ENCODE data around the gene SLC4A2. TPM values are rescaled to one million over a fixed set of nuclear protein-coding genes. Genes with fewer than 3 reads are reported as not detected.

Gene SLC4A2
- total RNA-seq, 2 donors from 2014 or later, result 265 to 284 TPM

DNA sequence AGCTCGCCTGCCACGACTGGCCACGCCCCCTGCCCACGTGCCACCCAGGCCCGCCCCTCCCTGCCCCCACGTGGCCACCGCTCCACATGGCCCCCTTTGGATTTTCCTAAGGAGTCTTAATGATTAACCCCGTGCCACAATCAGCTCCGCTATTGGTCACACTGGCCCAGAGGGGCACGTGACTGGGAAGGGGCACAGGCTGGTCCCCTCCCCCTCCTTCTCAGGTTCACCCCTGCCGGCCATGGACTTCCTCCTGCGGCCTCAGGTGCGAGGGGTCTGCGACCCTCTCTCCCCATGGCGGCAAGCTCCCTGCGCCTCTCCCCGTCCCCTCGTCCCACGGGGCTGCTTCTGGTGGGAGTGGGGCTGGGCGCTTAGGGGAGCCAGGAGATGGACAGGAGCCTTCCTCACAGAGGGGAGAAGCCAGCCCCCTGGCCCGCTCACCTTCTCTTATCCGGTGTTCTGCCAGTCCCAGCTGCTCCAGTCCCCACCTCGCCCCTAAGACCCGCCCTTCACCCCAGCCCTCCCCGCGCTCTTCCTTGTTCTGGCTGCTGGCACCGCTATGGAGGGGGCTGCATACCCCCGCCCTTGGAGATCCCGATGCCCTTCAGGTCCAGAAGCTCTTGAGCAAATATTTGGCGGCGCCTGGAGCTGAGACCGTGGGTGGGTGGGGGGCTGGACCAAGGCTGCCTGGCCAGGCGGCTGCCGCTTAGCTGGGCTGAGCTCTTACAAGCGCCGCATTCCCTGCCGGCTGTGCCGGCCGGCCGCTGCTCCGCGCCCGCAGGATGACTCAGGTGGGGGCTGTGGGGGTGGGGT is 3.2 kb downstream of the SLC4A2 start:
- H3K36me3 Mint-ChIP-seq (ENCODE audit: low read depth), result peaks cover 23% of the 10 kb centered on the region
- no peaks in the 10 kb centered on the region for H3K27me3 Mint-ChIP-seq (ENCODE audit: insufficient read depth)
- peak overlapping the region; percentile 21 for H3K27ac ChIP-seq (ENCODE audit: low read depth, low read length)
- peaks cover 30% of the 10 kb centered on the region for H3K36me3 ChIP-seq (ENCODE audit: control insufficient read depth, insufficient read depth, low read length)
- H3K9me3 ChIP-seq (ENCODE audit: control insufficient read depth, low read length), result no peaks in the 10 kb centered on the region
- H3K4me3 Mint-ChIP-seq, result peak overlapping the region; percentile 84
- H3K4me3 ChIP-seq (ENCODE audit: low read length), result peak overlapping the region; percentile 80
- TF ChIP-seq, protein P1, sequence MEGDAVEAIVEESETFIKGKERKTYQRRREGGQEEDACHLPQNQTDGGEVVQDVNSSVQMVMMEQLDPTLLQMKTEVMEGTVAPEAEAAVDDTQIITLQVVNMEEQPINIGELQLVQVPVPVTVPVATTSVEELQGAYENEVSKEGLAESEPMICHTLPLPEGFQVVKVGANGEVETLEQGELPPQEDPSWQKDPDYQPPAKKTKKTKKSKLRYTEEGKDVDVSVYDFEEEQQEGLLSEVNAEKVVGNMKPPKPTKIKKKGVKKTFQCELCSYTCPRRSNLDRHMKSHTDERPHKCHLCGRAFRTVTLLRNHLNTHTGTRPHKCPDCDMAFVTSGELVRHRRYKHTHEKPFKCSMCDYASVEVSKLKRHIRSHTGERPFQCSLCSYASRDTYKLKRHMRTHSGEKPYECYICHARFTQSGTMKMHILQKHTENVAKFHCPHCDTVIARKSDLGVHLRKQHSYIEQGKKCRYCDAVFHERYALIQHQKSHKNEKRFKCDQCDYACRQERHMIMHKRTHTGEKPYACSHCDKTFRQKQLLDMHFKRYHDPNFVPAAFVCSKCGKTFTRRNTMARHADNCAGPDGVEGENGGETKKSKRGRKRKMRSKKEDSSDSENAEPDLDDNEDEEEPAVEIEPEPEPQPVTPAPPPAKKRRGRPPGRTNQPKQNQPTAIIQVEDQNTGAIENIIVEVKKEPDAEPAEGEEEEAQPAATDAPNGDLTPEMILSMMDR (conservative IDR thresholded peaks at IDR 0.05), result no peak
- H3K9me3 Mint-ChIP-seq, result no peaks in the 10 kb centered on the region
- 0 to 2% methylated on average over 3 to 43 of the region's 43 CpGs for WGBS, 2 experiments (ENCODE audit: insufficient coverage in 1 of 2, insufficient read length in 1 of 2)
- H3K4me1 ChIP-seq (ENCODE audit: control insufficient read depth, insufficient read depth, low read length), result peaks cover 18% of the 10 kb centered on the region
- DNase-seq, result peak; percentile 98
- H3K9ac ChIP-seq (ENCODE audit: extremely low read depth, low read length, poor library complexity, severe bottlenecking), result peak overlapping the region; percentile 59
- peaks cover 29% of the 10 kb centered on the region for H3K4me1 Mint-ChIP-seq
- H3K27me3 ChIP-seq (ENCODE audit: control insufficient read depth, insufficient read depth, low read length, poor library complexity, severe bottlenecking), result no peaks in the 10 kb centered on the region
- peak overlapping the region; percentile 58 for H3K27ac Mint-ChIP-seq

DNA sequence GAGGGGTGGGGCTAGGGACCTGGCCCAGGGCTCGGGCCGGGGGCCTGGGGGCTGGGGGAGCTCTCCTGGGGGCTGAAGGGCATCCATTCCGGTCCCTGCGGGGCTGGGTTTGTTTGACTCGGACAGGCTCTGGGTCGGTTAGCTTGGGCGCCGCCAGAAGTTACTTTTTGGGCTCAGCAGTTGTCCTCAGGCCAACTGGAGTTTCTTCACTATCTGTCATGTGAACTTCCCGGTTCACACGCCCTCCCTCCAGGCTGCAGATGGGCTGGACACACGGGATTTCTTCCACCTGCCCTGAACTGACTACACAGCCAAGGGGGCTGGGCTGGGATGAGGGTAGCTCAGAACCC is 3.8 kb downstream of the SLC4A2 start:
- 11 to 28% methylated on average over 4 to 11 of the region's 11 CpGs for WGBS, 2 experiments (ENCODE audit: insufficient coverage in 1 of 2, insufficient read length in 1 of 2)
- no peak for DNase-seq
- H3K27me3 Mint-ChIP-seq (ENCODE audit: insufficient read depth), result no peaks in the 10 kb centered on the region
- no peak overlapping the region for H3K27ac ChIP-seq (ENCODE audit: low read depth, low read length)
- no peak overlapping the region for H3K9ac ChIP-seq (ENCODE audit: extremely low read depth, low read length, poor library complexity, severe bottlenecking)
- no peaks in the 10 kb centered on the region for H3K27me3 ChIP-seq (ENCODE audit: control insufficient read depth, insufficient read depth, low read length, poor library complexity, severe bottlenecking)
- H3K4me1 Mint-ChIP-seq, result peaks cover 28% of the 10 kb centered on the region
- H3K4me3 ChIP-seq (ENCODE audit: low read length), result peak overlapping the region; percentile 80
- H3K36me3 Mint-ChIP-seq (ENCODE audit: low read depth), result peaks cover 28% of the 10 kb centered on the region
- TF ChIP-seq, protein P1 (conservative IDR thresholded peaks at IDR 0.05), result no peak
- H3K27ac Mint-ChIP-seq, result peak overlapping the region; percentile 87
- peak overlapping the region; percentile 84 for H3K4me3 Mint-ChIP-seq
- H3K4me1 ChIP-seq (ENCODE audit: control insufficient read depth, insufficient read depth, low read length), result peaks cover 18% of the 10 kb centered on the region
- peaks cover 36% of the 10 kb centered on the region for H3K36me3 ChIP-seq (ENCODE audit: control insufficient read depth, insufficient read depth, low read length)
- H3K9me3 Mint-ChIP-seq, result no peaks in the 10 kb centered on the region
- H3K9me3 ChIP-seq (ENCODE audit: control insufficient read depth, low read length), result no peaks in the 10 kb centered on the region

DNA sequence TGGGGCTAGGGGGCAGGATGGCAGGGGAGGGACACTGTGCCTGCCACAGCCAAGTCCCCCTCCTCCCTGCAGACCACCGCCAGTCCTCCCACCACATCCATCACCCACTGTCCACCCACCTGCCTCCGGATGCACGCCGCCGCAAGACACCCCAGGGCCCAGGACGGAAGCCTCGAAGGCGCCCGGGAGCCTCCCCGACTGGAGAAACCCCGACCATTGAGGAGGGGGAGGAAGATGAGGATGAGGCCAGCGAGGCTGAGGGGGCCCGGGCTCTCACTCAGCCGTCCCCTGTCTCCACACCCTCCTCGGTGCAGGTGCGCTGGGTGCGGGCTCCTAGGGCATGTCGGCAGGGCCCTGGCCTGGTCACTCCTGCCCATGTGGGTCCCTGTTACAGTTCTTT is 5.1 kb downstream of the SLC4A2 start:
- DNase-seq, result no peak
- H3K4me1 ChIP-seq (ENCODE audit: control insufficient read depth, insufficient read depth, low read length), result peaks cover 10% of the 10 kb centered on the region
- TF ChIP-seq, protein P1 (conservative IDR thresholded peaks at IDR 0.05), result no peak
- H3K27me3 ChIP-seq (ENCODE audit: control insufficient read depth, insufficient read depth, low read length, poor library complexity, severe bottlenecking), result no peaks in the 10 kb centered on the region
- WGBS, 2 experiments (ENCODE audit: insufficient coverage in 1 of 2, insufficient read length in 1 of 2), result 98 to 100% methylated on average over 4 to 18 of the region's 18 CpGs
- H3K9ac ChIP-seq (ENCODE audit: extremely low read depth, low read length, poor library complexity, severe bottlenecking), result no peak overlapping the region
- Mint-ChIP-seq H3K27me3 (ENCODE audit: insufficient read depth) (no peaks in the 10 kb centered on the region), H3K9me3 (no peaks in the 10 kb centered on the region), H3K36me3 (ENCODE audit: low read depth) (peaks cover 36% of the 10 kb centered on the region), H3K4me1 (peaks cover 18% of the 10 kb centered on the region), H3K4me3 (no peak overlapping the region), H3K27ac (no peak overlapping the region)
- no peak overlapping the region for H3K27ac ChIP-seq (ENCODE audit: low read depth, low read length)
- no peak overlapping the region for H3K4me3 ChIP-seq (ENCODE audit: low read length)
- H3K36me3 ChIP-seq (ENCODE audit: control insufficient read depth, insufficient read depth, low read length), result peaks cover 48% of the 10 kb centered on the region
- H3K9me3 ChIP-seq (ENCODE audit: control insufficient read depth, low read length), result no peaks in the 10 kb centered on the region
